Measurements from ENCODE around the gene ETV4. TPM values are rescaled to one million over a fixed set of nuclear protein-coding genes. Genes with fewer than 3 reads are reported as not detected.

ETV4 gene
- total and polyA plus RNA-seq, 5 donors from 2014 or later: not detected

DNA sequence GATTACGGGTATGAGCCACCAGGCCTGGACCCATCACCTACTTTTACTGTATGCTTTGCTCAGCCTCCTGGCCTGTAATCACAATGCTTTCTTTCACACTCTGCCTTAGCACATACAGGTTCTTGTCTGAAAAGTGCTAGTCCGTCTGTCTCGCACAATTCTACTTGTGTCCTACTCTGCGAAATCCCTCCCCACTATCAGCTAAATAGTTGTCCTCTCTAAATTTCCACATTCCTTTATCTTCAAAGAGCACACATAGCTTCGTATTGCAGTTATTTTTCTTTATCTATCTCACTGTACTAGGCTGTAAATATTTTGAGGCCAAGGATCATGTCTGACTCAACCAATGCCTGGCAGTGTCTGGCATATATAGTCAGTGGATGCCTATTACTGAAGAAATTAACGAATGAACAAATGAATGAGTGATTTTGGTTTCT lies 38.5 kb upstream of the ETV4 start:
- DNase-seq (no peak), ATAC-seq (ENCODE audit: low read depth in 2 of 2) (no peak)
- Mint-ChIP-seq H3K9me3 (no peaks in the 10 kb centered on the region), H3K27ac (no peak overlapping the region), H3K27me3 (peaks cover 12% of the 10 kb centered on the region), H3K4me3 (no peak overlapping the region), H3K36me3 (no peaks in the 10 kb centered on the region), H3K4me1 (peaks cover under 1 to 3% (median under 1%) of the 10 kb centered on the region in 4 donors)
- no peak overlapping the region for H3K4me3 ChIP-seq (ENCODE audit: low read depth, low read length)
- H3K27me3 ChIP-seq (ENCODE audit: control insufficient read depth, insufficient read depth, low read length): no peaks in the 10 kb centered on the region
- no peaks in the 10 kb centered on the region for H3K9me3 ChIP-seq (ENCODE audit: control insufficient read depth in 2 of 2, low read length in 2 of 2)
- no peak overlapping the region for H3K27ac ChIP-seq (ENCODE audit: insufficient read depth, low read length, poor library complexity, severe bottlenecking)
- no peaks in the 10 kb centered on the region for H3K4me1 ChIP-seq (ENCODE audit: control insufficient read depth, insufficient read depth, low read length, poor library complexity, severe bottlenecking)
- H3K36me3 ChIP-seq (ENCODE audit: control insufficient read depth, insufficient read depth, low read length): no peaks in the 10 kb centered on the region

DNA sequence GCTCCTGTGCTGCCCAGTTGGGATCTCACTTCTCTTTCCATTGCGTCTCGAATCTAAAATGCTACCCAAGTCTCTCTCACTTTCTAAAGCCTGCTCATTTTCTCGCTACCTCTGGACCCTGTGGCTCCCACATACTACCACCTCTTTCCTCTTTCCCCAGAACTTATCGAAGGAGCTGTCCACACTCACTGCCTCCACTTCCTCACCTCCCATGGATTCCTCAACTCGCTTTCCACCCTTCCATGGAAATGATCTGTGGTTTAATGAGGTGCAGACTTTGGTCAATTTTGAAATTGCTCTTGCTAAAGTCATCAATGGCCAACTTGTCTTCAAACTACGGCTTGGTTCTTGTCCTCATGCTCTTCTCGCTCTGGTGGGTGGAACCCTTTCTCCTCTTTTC lies 37.2 kb upstream of the ETV4 start:
- H3K36me3 Mint-ChIP-seq: no peaks in the 10 kb centered on the region
- no peak overlapping the region for H3K4me3 Mint-ChIP-seq
- H3K27me3 ChIP-seq (ENCODE audit: control insufficient read depth, insufficient read depth, low read length): no peaks in the 10 kb centered on the region
- peaks cover 10% of the 10 kb centered on the region for H3K4me1 ChIP-seq (ENCODE audit: control insufficient read depth, insufficient read depth, low read length, poor library complexity, severe bottlenecking)
- no peak overlapping the region for H3K27ac ChIP-seq (ENCODE audit: insufficient read depth, low read length, poor library complexity, severe bottlenecking)
- DNase-seq (no peak), ATAC-seq (ENCODE audit: low read depth in 2 of 2) (no peak)
- H3K9me3 Mint-ChIP-seq: no peaks in the 10 kb centered on the region
- no peaks in the 10 kb centered on the region for H3K9me3 ChIP-seq (ENCODE audit: control insufficient read depth in 2 of 2, low read length in 2 of 2)
- H3K36me3 ChIP-seq (ENCODE audit: control insufficient read depth, insufficient read depth, low read length): no peaks in the 10 kb centered on the region
- peak overlapping the region in 2 of 3 donors; percentile 21 to 44 for H3K27ac Mint-ChIP-seq
- H3K4me3 ChIP-seq (ENCODE audit: low read depth, low read length): no peak overlapping the region
- H3K27me3 Mint-ChIP-seq: peaks cover 12% of the 10 kb centered on the region
- peaks cover 8 to 15% (median 12%) of the 10 kb centered on the region in 4 donors for H3K4me1 Mint-ChIP-seq

DNA sequence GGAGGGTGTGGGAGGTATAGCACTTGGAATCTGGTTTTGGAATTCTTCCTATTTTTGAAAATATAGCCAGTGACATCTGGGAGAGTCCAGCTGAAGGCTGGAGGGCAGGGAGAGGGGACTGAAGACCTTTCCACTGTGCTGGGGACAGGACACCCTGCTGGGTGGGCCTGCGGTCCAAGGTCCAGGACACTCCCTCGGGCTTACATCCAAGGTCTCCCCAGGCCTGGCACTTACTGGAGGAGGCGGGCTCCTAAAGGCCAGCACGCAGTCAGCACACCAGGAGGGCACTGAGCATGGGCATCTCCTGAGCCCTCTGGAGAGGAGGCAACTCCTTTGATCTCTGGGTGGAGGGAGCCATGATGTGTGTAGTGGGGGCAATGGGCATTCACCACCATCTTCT lies 35.5 kb upstream of the ETV4 start:
- Histone ChIP-seq H3K4me3 (ENCODE audit: low read depth, low read length) (no peak overlapping the region), H3K9me3 (ENCODE audit: control insufficient read depth in 2 of 2, low read length in 2 of 2) (no peaks in the 10 kb centered on the region), H3K4me1 (ENCODE audit: control insufficient read depth, insufficient read depth, low read length, poor library complexity, severe bottlenecking) (peaks cover 12% of the 10 kb centered on the region), H3K27ac (ENCODE audit: insufficient read depth, low read length, poor library complexity, severe bottlenecking) (no peak overlapping the region), H3K36me3 (ENCODE audit: control insufficient read depth, insufficient read depth, low read length) (no peaks in the 10 kb centered on the region), H3K27me3 (ENCODE audit: control insufficient read depth, insufficient read depth, low read length) (no peaks in the 10 kb centered on the region)
- Mint-ChIP-seq H3K9me3 (no peaks in the 10 kb centered on the region), H3K36me3 (no peaks in the 10 kb centered on the region), H3K4me3 (no peak overlapping the region), H3K27ac (no peak overlapping the region), H3K27me3 (peaks cover 12% of the 10 kb centered on the region), H3K4me1 (peaks cover 8 to 22% (median 13%) of the 10 kb centered on the region in 4 donors)
- DNase-seq (no peak), ATAC-seq (ENCODE audit: low read depth in 2 of 2) (no peak)

DNA sequence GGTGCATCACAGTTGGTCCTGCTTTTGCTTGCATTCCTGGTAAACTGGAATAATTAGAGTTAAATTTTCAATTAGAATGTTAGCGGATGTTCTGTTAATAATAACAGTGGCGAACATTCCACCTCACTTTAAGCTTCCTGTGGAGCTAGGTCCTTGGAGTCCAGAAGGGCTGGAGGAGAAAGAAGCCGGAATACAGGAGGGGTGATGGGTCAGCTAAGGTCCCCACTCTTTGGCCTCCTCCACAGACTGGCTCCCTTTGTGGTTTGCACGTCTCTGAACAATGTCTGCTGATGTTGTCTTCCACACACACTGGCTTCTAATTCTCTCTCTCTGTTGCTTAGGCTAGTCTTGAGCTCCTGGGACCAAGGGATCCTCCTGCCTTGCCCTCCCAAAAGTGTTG lies 35.0 kb upstream of the ETV4 start:
- Histone ChIP-seq H3K4me3 (ENCODE audit: low read depth, low read length) (no peak overlapping the region), H3K27me3 (ENCODE audit: control insufficient read depth, insufficient read depth, low read length) (no peaks in the 10 kb centered on the region), H3K9me3 (ENCODE audit: control insufficient read depth in 2 of 2, low read length in 2 of 2) (no peaks in the 10 kb centered on the region), H3K4me1 (ENCODE audit: control insufficient read depth, insufficient read depth, low read length, poor library complexity, severe bottlenecking) (peaks cover 12% of the 10 kb centered on the region), H3K36me3 (ENCODE audit: control insufficient read depth, insufficient read depth, low read length) (no peaks in the 10 kb centered on the region), H3K27ac (ENCODE audit: insufficient read depth, low read length, poor library complexity, severe bottlenecking) (no peak overlapping the region)
- peaks cover 8 to 22% (median 14%) of the 10 kb centered on the region in 4 donors for H3K4me1 Mint-ChIP-seq
- H3K4me3 Mint-ChIP-seq: no peak overlapping the region
- H3K9me3 Mint-ChIP-seq: no peaks in the 10 kb centered on the region
- DNase-seq: no peak
- peaks cover 12% of the 10 kb centered on the region for H3K27me3 Mint-ChIP-seq
- ATAC-seq (ENCODE audit: low read depth in 2 of 2): no peak
- H3K27ac Mint-ChIP-seq: no peak overlapping the region
- H3K36me3 Mint-ChIP-seq: no peaks in the 10 kb centered on the region

DNA sequence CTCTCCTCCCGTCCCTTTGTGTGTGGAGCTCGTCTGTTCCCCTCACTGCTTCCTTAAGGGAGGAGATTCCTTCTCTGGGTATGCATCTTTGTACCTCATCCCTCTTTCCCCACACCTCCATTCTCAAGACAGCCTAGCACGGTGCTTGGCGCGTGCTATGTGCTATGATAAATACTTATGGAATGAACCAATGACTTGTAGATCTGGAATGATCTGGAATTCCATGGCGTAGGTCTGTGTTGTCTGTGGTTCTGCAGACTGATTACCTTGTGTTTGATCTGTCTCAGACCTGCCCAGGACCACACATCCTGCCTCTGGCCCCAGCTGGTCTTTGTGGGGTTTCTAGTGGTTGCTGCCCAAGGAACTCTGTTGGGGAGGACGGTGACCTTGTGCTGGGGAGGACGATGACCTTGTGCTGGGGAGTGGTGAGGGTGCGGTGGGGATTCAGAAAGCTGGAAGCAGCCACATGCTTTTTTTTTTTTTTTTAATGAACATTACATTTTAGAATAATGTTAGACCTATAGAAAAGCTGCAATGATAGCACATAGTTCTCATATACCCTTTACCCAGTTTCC lies 33.5 kb upstream of the ETV4 start:
- Histone ChIP-seq H3K27me3 (ENCODE audit: control insufficient read depth, insufficient read depth, low read length) (no peaks in the 10 kb centered on the region), H3K36me3 (ENCODE audit: control insufficient read depth, insufficient read depth, low read length) (no peaks in the 10 kb centered on the region), H3K27ac (ENCODE audit: insufficient read depth, low read length, poor library complexity, severe bottlenecking) (no peak overlapping the region), H3K4me1 (ENCODE audit: control insufficient read depth, insufficient read depth, low read length, poor library complexity, severe bottlenecking) (peaks cover 12% of the 10 kb centered on the region), H3K9me3 (ENCODE audit: control insufficient read depth in 2 of 2, low read length in 2 of 2) (no peaks in the 10 kb centered on the region), H3K4me3 (ENCODE audit: low read depth, low read length) (no peak overlapping the region)
- Mint-ChIP-seq H3K27me3 (peaks cover 17% of the 10 kb centered on the region), H3K27ac (peak overlapping the region in 2 of 3 donors; percentile 80 to 88), H3K36me3 (no peaks in the 10 kb centered on the region), H3K4me3 (no peak overlapping the region), H3K4me1 (peaks cover 8 to 22% (median 14%) of the 10 kb centered on the region in 4 donors), H3K9me3 (no peaks in the 10 kb centered on the region)
- no peak for ATAC-seq (ENCODE audit: low read depth in 2 of 2)
- no peak for DNase-seq

DNA sequence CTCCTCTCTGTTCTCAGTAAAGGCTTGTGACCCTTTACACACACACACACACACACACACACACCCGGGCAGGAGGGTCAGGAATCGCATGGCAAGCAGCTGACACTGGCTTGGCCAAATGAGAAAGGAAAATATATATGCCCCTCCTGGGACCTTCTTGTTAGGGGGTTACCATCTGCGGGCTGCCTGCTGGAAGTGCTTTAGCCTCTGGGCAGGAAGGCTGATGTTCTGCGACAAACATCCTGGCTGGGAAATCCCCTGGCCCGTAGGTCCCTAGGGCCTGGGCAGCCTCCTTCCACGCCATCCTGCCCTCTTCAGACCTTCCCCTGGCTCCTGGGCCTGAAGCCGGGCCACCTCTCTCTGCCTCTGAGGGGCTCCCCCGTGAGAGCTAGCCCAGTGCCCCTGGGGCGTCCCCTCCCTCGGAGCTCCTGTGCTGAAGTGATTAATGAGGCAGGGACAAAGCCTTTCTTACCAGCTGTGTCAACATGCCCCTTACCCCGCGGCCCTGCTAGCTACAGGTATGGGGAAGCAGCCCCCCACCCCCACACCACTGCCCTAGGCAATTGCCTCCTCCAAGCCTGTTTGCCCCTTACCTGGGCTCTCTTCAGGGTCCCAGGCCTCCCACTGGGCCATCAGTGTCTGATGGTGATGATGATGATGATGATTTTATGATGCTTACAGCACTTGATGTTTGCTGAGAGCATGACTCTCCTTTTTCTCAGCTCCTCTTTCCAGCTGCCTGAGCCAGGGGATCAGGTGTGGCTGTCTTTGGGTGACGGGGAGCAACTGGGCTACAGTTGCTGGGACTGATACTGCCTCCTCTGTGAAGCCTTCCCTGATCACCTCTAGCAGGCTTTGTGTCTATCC lies 32.8 kb upstream of the ETV4 start:
- H3K9me3 Mint-ChIP-seq: no peaks in the 10 kb centered on the region
- H3K27ac Mint-ChIP-seq: peak overlapping the region in 2 of 3 donors; percentile 80 to 88
- H3K4me3 ChIP-seq (ENCODE audit: low read depth, low read length): no peak overlapping the region
- peaks cover 18% of the 10 kb centered on the region for H3K27me3 Mint-ChIP-seq
- ATAC-seq (ENCODE audit: low read depth in 2 of 2) (peak; percentile 26 to 41), DNase-seq (peak in 2 of 3 donors; percentile 2 to 57)
- no peaks in the 10 kb centered on the region for H3K9me3 ChIP-seq (ENCODE audit: control insufficient read depth in 2 of 2, low read length in 2 of 2)
- H3K4me3 Mint-ChIP-seq: peak overlapping the region in 1 of 4 donors; percentile 24
- H3K36me3 Mint-ChIP-seq: no peaks in the 10 kb centered on the region
- H3K27ac ChIP-seq (ENCODE audit: insufficient read depth, low read length, poor library complexity, severe bottlenecking): no peak overlapping the region
- peaks cover 8 to 22% (median 14%) of the 10 kb centered on the region in 4 donors for H3K4me1 Mint-ChIP-seq
- no peaks in the 10 kb centered on the region for H3K27me3 ChIP-seq (ENCODE audit: control insufficient read depth, insufficient read depth, low read length)
- no peaks in the 10 kb centered on the region for H3K36me3 ChIP-seq (ENCODE audit: control insufficient read depth, insufficient read depth, low read length)
- peaks cover 12% of the 10 kb centered on the region for H3K4me1 ChIP-seq (ENCODE audit: control insufficient read depth, insufficient read depth, low read length, poor library complexity, severe bottlenecking)

DNA sequence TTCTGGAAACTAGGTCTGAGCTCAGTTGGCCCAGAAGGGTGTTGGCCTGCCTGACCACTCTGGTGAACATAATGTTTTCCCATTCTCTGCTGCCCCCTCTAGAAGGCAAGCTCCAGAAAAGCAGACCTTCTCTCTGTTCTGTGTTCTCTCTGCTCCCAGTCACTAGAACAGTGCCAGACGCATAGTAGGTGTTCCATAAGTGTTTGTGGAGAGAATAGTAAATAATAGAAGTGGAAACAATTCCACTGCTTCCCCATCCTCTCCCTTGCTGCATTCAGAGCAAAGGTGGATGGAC lies 32.2 kb upstream of the ETV4 start:
- Histone ChIP-seq H3K4me3 (ENCODE audit: low read depth, low read length) (no peak overlapping the region), H3K36me3 (ENCODE audit: control insufficient read depth, insufficient read depth, low read length) (no peaks in the 10 kb centered on the region)
- H3K27ac Mint-ChIP-seq: peak overlapping the region in 1 of 3 donors; percentile 80

More for the DNA sequence above, 32.2 kb upstream of the ETV4 start:
- Mint-ChIP-seq H3K4me3 (no peak overlapping the region), H3K27me3 (peaks cover 12% of the 10 kb centered on the region), H3K4me1 (peaks cover 8 to 22% (median 14%) of the 10 kb centered on the region in 4 donors), H3K9me3 (no peaks in the 10 kb centered on the region), H3K36me3 (no peaks in the 10 kb centered on the region)
- H3K27me3 ChIP-seq (ENCODE audit: control insufficient read depth, insufficient read depth, low read length): no peaks in the 10 kb centered on the region
- DNase-seq (no peak), ATAC-seq (ENCODE audit: low read depth in 2 of 2) (no peak)
- peaks cover 12% of the 10 kb centered on the region for H3K4me1 ChIP-seq (ENCODE audit: control insufficient read depth, insufficient read depth, low read length, poor library complexity, severe bottlenecking)
- H3K9me3 ChIP-seq (ENCODE audit: control insufficient read depth in 2 of 2, low read length in 2 of 2): no peaks in the 10 kb centered on the region
- H3K27ac ChIP-seq (ENCODE audit: insufficient read depth, low read length, poor library complexity, severe bottlenecking): no peak overlapping the region

Data from CD4-positive, CD25-positive, alpha-beta regulatory T cell (primary cell).